Mesenchymal stem cell (in vitro differentiated cells and primary cell): Measurements from ENCODE around the gene BEAN1.

Experiments used
- DNase-seq: peaks from one replicate; pipeline ENCODE4 v3.0.0-alpha.2; 2013
- H2AFZ ChIP-seq: one replicate; pipeline ENCODE4 v1.6.1; 2013; ENCODE audit warnings: low read depth, mild to moderate bottlenecking, control low read depth, inconsistent platforms, low read length, moderate library complexity
- H2AK5ac ChIP-seq: 2 replicates; pipeline ENCODE4 v1.6.1; 2013; ENCODE audit warnings: low read length, moderate library complexity, mild to moderate bottlenecking, inconsistent platforms; ENCODE audit not compliant: severe bottlenecking
- H2BK120ac ChIP-seq: one replicate; pipeline ENCODE4 v1.6.1; 2013; ENCODE audit warnings: low read depth, mild to moderate bottlenecking, inconsistent platforms, low read length, moderate library complexity
- H2BK12ac ChIP-seq, 2 experiments: one replicate each; pipeline ENCODE4 v1.6.1; 2013; ENCODE audit warnings: inconsistent platforms in 2 of 2, low read length in 2 of 2, mild to moderate bottlenecking in 2 of 2, moderate library complexity in 2 of 2, control low read depth in 1 of 2
- H2BK15ac ChIP-seq: one replicate; pipeline ENCODE4 v1.6.1; 2013; ENCODE audit warnings: mild to moderate bottlenecking, low read depth, inconsistent platforms; ENCODE audit not compliant: poor library complexity, severe bottlenecking
- H2BK5ac ChIP-seq: 2 replicates; pipeline ENCODE4 v1.6.1; 2013; ENCODE audit warnings: low read depth, mild to moderate bottlenecking, low read length, control low read depth, inconsistent platforms; ENCODE audit not compliant: poor library complexity, severe bottlenecking
- H3K14ac ChIP-seq, 2 experiments: one replicate each; pipeline ENCODE4 v1.6.1; 2013; ENCODE audit warnings: inconsistent platforms in 2 of 2, low read length in 2 of 2, control low read depth in 1 of 2, mild to moderate bottlenecking in 1 of 2, moderate library complexity in 1 of 2
- H3K18ac ChIP-seq, 2 experiments: one replicate each; pipeline ENCODE4 v1.6.1; 2013; ENCODE audit warnings: inconsistent platforms in 2 of 2, low read length in 2 of 2, control low read depth in 1 of 2, low read depth in 1 of 2, mild to moderate bottlenecking in 1 of 2
- H3K23ac ChIP-seq, 2 experiments: one replicate each; pipeline ENCODE4 v1.6.1; 2013; ENCODE audit warnings: inconsistent platforms in 2 of 2, low read length in 2 of 2, mild to moderate bottlenecking in 2 of 2, moderate library complexity in 2 of 2, control low read depth in 1 of 2
- H3K27ac ChIP-seq: 2 replicates; pipeline ENCODE4 v1.5.1; 2013; ENCODE audit warnings: mild to moderate bottlenecking, moderate library complexity, low read length, control low read depth, inconsistent platforms; ENCODE audit not compliant: poor library complexity, severe bottlenecking
- H3K27me3 ChIP-seq, 2 experiments: 2 replicates each; pipeline versions ENCODE4 v1.6.1 to v1.7.0; 2013; ENCODE audit warnings: low read length in 2 of 2, mild to moderate bottlenecking in 2 of 2, moderate library complexity in 2 of 2, control low read depth in 1 of 2, inconsistent platforms in 1 of 2; ENCODE audit not compliant: control insufficient read depth in 1 of 2, insufficient read depth in 1 of 2
- H3K36me3 ChIP-seq, 2 experiments: 2 replicates each; pipeline versions ENCODE4 v1.6.1 to v1.7.0; 2013; ENCODE audit warnings: low read length in 2 of 2, control low read depth in 1 of 2, inconsistent platforms in 1 of 2, low read depth in 1 of 2, mild to moderate bottlenecking in 1 of 2; ENCODE audit not compliant: insufficient read depth in 2 of 2, control insufficient read depth in 1 of 2
- H3K4ac ChIP-seq, 2 experiments: one replicate each; pipeline ENCODE4 v1.6.1; 2013; ENCODE audit warnings: inconsistent platforms in 2 of 2, low read length in 2 of 2, mild to moderate bottlenecking in 2 of 2, moderate library complexity in 2 of 2, control low read depth in 1 of 2, low read depth in 1 of 2
- H3K4me1 ChIP-seq: 2 replicates; pipeline ENCODE4 v1.6.1; 2013; ENCODE audit warnings: low read depth, low read length, control low read depth; ENCODE audit not compliant: control insufficient read depth, insufficient read depth
- H3K4me2 ChIP-seq: 2 replicates; pipeline ENCODE4 v1.6.1; 2013; ENCODE audit warnings: low read length, mild to moderate bottlenecking, inconsistent platforms; ENCODE audit not compliant: poor library complexity, severe bottlenecking
- H3K4me3 ChIP-seq, 2 experiments: 2 replicates each; pipeline versions ENCODE4 v1.5.1 to v1.7.0; 2013; ENCODE audit warnings: low read length in 2 of 2, mild to moderate bottlenecking in 2 of 2, control low read depth in 1 of 2, low read depth in 1 of 2; ENCODE audit not compliant: insufficient read depth in 1 of 2
- H3K79me1 ChIP-seq: replicated peaks from 2 replicates; pipeline ENCODE4 v1.6.1; 2013; ENCODE audit warnings: mild to moderate bottlenecking, control low read depth, low read length, inconsistent platforms; ENCODE audit not compliant: poor library complexity, severe bottlenecking
- H3K9ac ChIP-seq: 2 replicates; pipeline ENCODE4 v1.7.0; 2013; ENCODE audit warnings: mild to moderate bottlenecking, low read length, moderate library complexity
- H3K9me3 ChIP-seq: 2 replicates; pipeline ENCODE4 v1.7.0; 2013; ENCODE audit warnings: mild to moderate bottlenecking, low read length; ENCODE audit not compliant: control insufficient read depth
- H4K8ac ChIP-seq: one replicate; pipeline ENCODE4 v1.6.1; 2013; ENCODE audit warnings: inconsistent platforms, mild to moderate bottlenecking, low read length, moderate library complexity
- H4K91ac ChIP-seq: one replicate; pipeline ENCODE4 v1.6.1; 2013; ENCODE audit warnings: mild to moderate bottlenecking, low read length, inconsistent platforms
- WGBS: methylation state at CpG from one replicate; pipeline ENCODE4 v1.1.7; 2013; ENCODE audit warnings: mixed read lengths; 5-methylcytosine and 5-hydroxymethylcytosine counted together

The BEAN1 gene

DNA sequence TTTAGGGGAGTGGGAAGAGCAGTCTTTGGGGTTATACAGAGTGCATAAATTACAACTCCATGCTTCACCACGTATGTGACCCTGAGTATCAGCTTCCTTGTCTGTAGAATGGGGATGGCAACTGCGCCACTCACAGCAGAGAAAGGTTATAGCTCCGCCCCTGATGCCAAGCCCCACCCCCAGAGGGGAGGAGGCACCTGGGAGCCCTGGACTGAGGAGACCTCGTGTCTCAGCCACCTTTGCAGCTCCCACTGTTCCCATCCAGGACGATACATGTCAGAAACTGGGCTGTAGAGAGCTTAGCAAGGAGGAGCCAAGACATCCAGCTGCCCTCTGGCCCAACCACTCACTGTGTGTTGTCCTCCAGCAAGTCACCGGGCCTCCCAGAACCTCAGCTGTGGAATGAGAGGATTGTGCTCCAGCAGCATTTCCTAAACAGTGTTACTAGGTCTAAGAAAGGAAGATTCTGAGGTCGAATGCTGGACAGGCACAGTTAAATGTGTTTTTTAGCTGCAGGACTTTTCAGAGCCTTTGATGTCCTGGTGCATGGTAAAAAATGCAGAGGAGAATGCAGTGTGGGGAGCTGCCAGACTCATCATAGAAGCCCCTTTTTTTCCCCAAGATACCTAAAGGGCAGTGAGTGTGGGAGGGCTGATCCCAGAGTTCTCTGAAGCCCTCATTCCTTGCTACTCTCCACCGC, 49.4 kb downstream of the BEAN1 start:
- Histone ChIP-seq H3K14ac (no peak overlapping the region), H2AFZ (no peak overlapping the region), H3K4me2 (no peak overlapping the region), H3K27me3 (peaks cover 0 to 16% of the 10 kb centered on the region in 2 experiments), H3K4ac (no peak overlapping the region), H3K9ac (no peak overlapping the region), H3K9me3 (no peaks in the 10 kb centered on the region), H3K36me3 (peaks cover 0 to 33% of the 10 kb centered on the region in 2 experiments), H2BK15ac (no peak overlapping the region), H2BK120ac (no peak overlapping the region), H3K4me1 (peaks cover 31% of the 10 kb centered on the region), H2AK5ac (no peak overlapping the region), H2BK12ac (no peak overlapping the region), H4K8ac (no peak overlapping the region), H3K18ac (no peak overlapping the region), H3K23ac (no peak overlapping the region), H4K91ac (no peak overlapping the region), H3K4me3 (no peak overlapping the region), H2BK5ac (no peak overlapping the region), H3K79me1 (no peaks in the 10 kb centered on the region), H3K27ac (no peak overlapping the region)
- DNase-seq = peak; percentile 1
- WGBS = 68% methylated on average over 8 of the region's 8 CpGs

DNA sequence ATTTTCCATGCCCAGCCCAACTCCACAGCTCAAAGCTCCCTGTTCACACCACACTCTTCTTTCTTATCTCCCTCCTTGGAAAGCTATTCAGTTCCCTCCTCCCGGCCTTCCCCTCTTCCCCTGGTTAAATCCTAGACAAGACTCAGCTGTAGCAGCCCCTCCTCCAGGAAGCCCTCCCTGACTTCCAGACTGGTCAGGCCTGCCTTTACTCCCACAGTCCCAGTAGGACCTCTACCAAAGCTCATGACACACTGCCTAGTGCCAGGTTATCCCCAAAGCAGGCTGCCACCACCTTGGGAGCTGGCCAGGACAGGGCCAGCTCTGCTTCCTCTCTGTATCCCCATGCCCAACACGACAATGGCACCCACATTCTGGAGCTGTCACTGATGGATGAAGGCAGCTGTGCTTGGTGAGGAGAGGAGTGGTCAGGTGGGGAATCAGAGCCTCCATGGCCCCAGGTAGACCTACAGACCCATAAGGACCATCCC, 50.0 kb downstream of the BEAN1 start:
- no peak overlapping the region for H3K18ac ChIP-seq
- H3K36me3 ChIP-seq = peaks cover 0 to 27% of the 10 kb centered on the region in 2 experiments
- H2BK120ac ChIP-seq = no peak overlapping the region
- no peak overlapping the region for H4K8ac ChIP-seq
- no peak overlapping the region for H3K4me2 ChIP-seq
- no peaks in the 10 kb centered on the region for H3K79me1 ChIP-seq
- H3K4ac ChIP-seq = no peak overlapping the region
- no peak overlapping the region for H2AFZ ChIP-seq
- H2BK12ac ChIP-seq = no peak overlapping the region
- no peak overlapping the region for H2BK5ac ChIP-seq
- H3K23ac ChIP-seq = no peak overlapping the region
- H3K14ac ChIP-seq = no peak overlapping the region
- H3K4me3 ChIP-seq = no peak overlapping the region
- peaks cover 28% of the 10 kb centered on the region for H3K4me1 ChIP-seq
- no peak for DNase-seq
- no peak overlapping the region for H4K91ac ChIP-seq
- no peak overlapping the region for H3K27ac ChIP-seq
- H2AK5ac ChIP-seq = no peak overlapping the region
- no peak overlapping the region for H3K9ac ChIP-seq
- peaks cover 0 to 16% of the 10 kb centered on the region in 2 experiments for H3K27me3 ChIP-seq
- 66% methylated on average over 2 of the region's 2 CpGs for WGBS
- no peaks in the 10 kb centered on the region for H3K9me3 ChIP-seq
- no peak overlapping the region for H2BK15ac ChIP-seq

DNA sequence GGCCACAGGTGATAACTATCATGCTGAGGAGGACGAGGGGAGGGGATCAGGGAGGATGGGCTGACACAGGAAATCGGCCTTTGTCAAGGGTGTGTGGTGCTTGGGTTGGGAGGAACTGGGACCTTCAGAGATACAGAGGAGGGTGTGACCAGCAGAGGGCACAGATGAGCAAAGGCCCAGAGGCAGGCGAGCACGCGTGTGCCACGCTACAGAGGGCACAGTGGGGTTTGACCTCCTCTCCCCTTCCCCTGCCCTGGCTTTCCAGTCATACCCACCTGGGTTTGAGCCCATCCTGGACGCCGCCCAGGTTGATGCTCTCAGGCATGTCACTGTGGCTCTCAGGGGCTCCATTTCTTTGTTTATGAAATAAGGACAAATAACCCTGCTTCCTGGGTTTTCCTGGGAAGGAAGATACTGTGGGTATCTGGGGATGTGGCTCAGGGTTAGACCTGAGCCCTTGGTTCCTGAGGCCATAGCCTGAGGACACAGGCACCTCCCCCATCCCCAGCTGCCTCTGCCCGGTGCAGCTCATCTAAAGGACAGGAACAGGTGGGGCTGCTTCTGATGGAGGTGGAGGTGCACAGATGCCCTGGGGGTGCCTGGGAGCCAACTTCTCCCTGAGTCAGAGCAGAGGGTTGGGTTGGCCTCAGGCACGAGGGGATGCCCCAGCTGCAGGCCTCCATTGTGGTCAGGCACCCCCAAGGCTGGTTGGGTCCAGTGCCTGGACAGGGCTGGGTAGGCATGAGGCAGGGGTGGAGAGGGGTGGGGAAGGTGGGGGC, 51.8 kb downstream of the BEAN1 start:
- H2AFZ ChIP-seq = no peak overlapping the region
- 33% methylated on average over 9 of the region's 10 CpGs for WGBS
- peaks cover 29% of the 10 kb centered on the region for H3K4me1 ChIP-seq
- peak overlapping the region; percentile 19 for H4K91ac ChIP-seq
- no peak overlapping the region for H3K27ac ChIP-seq
- H3K9me3 ChIP-seq = no peaks in the 10 kb centered on the region
- peaks cover 0 to 16% of the 10 kb centered on the region in 2 experiments for H3K27me3 ChIP-seq
- H2BK120ac ChIP-seq = no peak overlapping the region
- peak; percentile 56 for DNase-seq
- no peak overlapping the region for H2BK5ac ChIP-seq
- no peak overlapping the region for H3K4ac ChIP-seq
- H3K14ac ChIP-seq = no peak overlapping the region
- no peak overlapping the region for H2BK15ac ChIP-seq
- H3K23ac ChIP-seq = no peak overlapping the region
- peaks cover 0 to 20% of the 10 kb centered on the region in 2 experiments for H3K36me3 ChIP-seq
- H2AK5ac ChIP-seq = peak overlapping the region; percentile 25
- no peak overlapping the region for H3K9ac ChIP-seq
- no peak overlapping the region for H3K4me3 ChIP-seq
- peak overlapping the region in 1 of 2 experiments; percentile 75 for H2BK12ac ChIP-seq
- H4K8ac ChIP-seq = peak overlapping the region; percentile 12
- H3K4me2 ChIP-seq = no peak overlapping the region
- no peaks in the 10 kb centered on the region for H3K79me1 ChIP-seq
- peak overlapping the region in 1 of 2 experiments; percentile 54 for H3K18ac ChIP-seq

DNA sequence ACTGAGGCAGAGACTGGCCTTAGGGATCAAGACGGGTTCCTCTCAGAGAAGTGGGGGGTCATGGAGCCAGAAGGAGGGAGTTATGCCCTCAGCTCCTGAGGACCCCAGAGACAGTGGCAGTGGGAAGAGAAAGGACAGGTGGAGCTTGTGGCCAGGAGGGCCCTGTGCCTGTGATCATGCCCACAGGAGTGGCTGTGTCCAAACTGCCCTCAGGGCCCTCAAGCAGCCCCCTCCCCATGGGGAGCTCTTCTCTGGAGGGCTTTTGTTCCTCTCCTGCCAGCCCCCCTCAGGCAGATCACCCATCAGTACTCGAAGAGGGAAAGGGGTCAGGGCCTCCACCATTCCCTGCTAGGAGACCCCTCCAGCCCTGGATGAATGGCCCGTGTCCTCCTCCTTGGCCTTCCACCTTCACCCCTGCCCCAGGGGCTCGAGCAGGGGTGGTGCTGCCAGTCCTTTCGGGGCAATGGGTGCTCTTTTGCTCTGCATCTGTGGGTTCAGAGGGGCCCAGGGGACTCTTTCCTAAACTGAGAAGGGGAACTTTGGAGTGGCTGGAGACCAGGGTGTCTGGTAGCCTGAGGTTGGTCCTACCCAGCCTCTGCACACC, 52.7 kb downstream of the BEAN1 start:
- H3K4me3 ChIP-seq = no peak overlapping the region
- H3K36me3 ChIP-seq = peaks cover 0 to 16% of the 10 kb centered on the region in 2 experiments
- H3K79me1 ChIP-seq = no peaks in the 10 kb centered on the region
- no peaks in the 10 kb centered on the region for H3K9me3 ChIP-seq
- H2AFZ ChIP-seq = no peak overlapping the region
- H3K23ac ChIP-seq = no peak overlapping the region
- WGBS = 85% methylated on average over 5 of the region's 5 CpGs
- peaks cover 0 to 15% of the 10 kb centered on the region in 2 experiments for H3K27me3 ChIP-seq
- H3K4me2 ChIP-seq = no peak overlapping the region
- no peak overlapping the region for H3K9ac ChIP-seq
- DNase-seq = no peak
- peak overlapping the region; percentile 50 for H2AK5ac ChIP-seq
- no peak overlapping the region for H3K18ac ChIP-seq
- H4K91ac ChIP-seq = no peak overlapping the region
- H3K14ac ChIP-seq = no peak overlapping the region
- no peak overlapping the region for H3K27ac ChIP-seq
- H2BK5ac ChIP-seq = no peak overlapping the region
- no peak overlapping the region for H3K4ac ChIP-seq
- no peak overlapping the region for H2BK15ac ChIP-seq
- peaks cover 30% of the 10 kb centered on the region for H3K4me1 ChIP-seq
- no peak overlapping the region for H4K8ac ChIP-seq
- no peak overlapping the region for H2BK120ac ChIP-seq
- no peak overlapping the region for H2BK12ac ChIP-seq
